SW480 (cell line): ENCODE measurements around the gene ARF1.

Source experiments
- DNase-seq: peaks from one replicate; pipeline ENCODE4 v3.0.0-alpha.2; 2016; ENCODE audit warnings: low spot score

Gene ARF1

GRCh38 chr1:228088586-228089498, 6.3 kb downstream of the ARF1 start:
- no peak for DNase-seq

GRCh38 chr1:228089519-228090380, 7.2 kb downstream of the ARF1 start:
- no peak for DNase-seq

GRCh38 chr1:228090613-228091081, 8.1 kb downstream of the ARF1 start:
- no peak for DNase-seq

- no peak for DNase-seq
Observed at GRCh38 chr1:228091084-228091483, 8.6 kb downstream of the ARF1 start.

GRCh38 chr1:228092342-228093049, 10.0 kb downstream of the ARF1 start:
- DNase-seq, result no peak

- DNase-seq, result no peak
Observed at GRCh38 chr1:228093050-228093906, 10.8 kb downstream of the ARF1 start.

GRCh38 chr1:228094432-228095016, 12.0 kb downstream of the ARF1 start:
- DNase-seq, result no peak

- DNase-seq, result no peak
Observed at GRCh38 chr1:228095161-228095560, 12.7 kb downstream of the ARF1 start.

GRCh38 chr1:228095938-228096337, 13.4 kb downstream of the ARF1 start:
- DNase-seq, result no peak

- DNase-seq, result no peak
Observed at GRCh38 chr1:228096416-228097332, 14.2 kb downstream of the ARF1 start.

GRCh38 chr1:228097333-228098081, 15.0 kb downstream of the ARF1 start:
- DNase-seq, result no peak

GRCh38 chr1:228098323-228098931, 15.9 kb downstream of the ARF1 start:
- DNase-seq, result no peak

- no peak for DNase-seq
Observed at GRCh38 chr1:228099331-228099732, 16.8 kb downstream of the ARF1 start.

GRCh38 chr1:228100822-228101613, 18.5 kb downstream of the ARF1 start:
- no peak for DNase-seq

- no peak for DNase-seq
Observed at GRCh38 chr1:228101614-228101993, 19.1 kb downstream of the ARF1 start.

- DNase-seq, result peak; percentile 52
Observed at GRCh38 chr1:228101994-228102790, 19.7 kb downstream of the ARF1 start.
